ENCODE measurements around the gene IP6K3.

IP6K3 gene

DNA sequence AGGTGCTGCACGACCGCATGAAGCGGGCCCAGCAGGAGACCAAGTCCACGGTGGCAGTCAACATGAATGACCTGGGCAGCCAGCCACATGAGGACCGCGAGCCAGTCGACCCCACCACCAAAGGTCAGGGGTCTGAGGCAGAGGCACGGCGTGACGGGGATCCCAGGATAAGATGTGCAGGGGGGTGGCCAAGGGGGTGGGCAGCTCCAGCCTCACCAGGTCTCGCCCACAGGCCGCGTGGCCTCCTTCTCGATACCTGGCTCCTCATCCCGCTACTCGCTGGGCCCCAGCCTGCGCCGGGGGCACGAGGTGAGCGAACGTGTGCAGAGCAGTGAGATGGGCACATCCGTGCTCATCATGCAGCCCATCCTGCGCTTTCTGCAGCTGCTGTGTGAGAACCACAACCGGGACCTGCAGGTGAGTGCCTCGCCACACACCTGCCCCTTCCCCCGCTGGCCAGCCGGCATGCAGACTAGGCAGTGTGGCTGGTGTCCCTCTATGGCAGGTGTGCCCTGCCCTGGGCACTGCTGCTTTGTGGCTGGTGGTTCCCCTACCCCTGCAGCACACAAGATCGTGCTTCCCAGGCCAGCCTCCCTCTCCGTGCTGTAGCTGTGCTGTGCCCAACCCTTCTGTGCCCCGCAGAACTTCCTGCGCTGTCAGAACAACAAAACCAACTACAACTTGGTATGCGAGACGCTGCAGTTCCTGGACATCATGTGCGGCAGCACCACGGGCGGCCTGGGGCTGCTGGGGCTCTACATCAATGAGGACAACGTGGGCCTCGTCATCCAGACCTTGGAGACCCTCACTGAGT lies 61.1 kb downstream of the IP6K3 start:
- peak in 2 of 10 donors; percentile 77 to 80 for DNase-seq
- intact Hi-C loops (cut with DNase I) = no loop called here

GRCh38 chr6:33684983-33685382 lies 61.7 kb downstream of the IP6K3 start:
- intact Hi-C loops (cut with DNase I) = no loop called here
- peak in 1 of 10 donors; percentile 57 for DNase-seq

- peak in 2 of 10 donors; percentile 80 to 83 for DNase-seq
- intact Hi-C loops (cut with DNase I) = no loop called here
Observed at GRCh38 chr6:33684428-33684896, 62.2 kb downstream of the IP6K3 start.

GRCh38 chr6:33683576-33684427 lies 62.9 kb downstream of the IP6K3 start:
- intact Hi-C loops (cut with DNase I) = no loop called here
- DNase-seq = peak in 1 of 10 donors; percentile 69

- intact Hi-C loops (cut with DNase I) = no loop called here
- peak; percentile 47 to 97 (median 74) for DNase-seq
Observed at GRCh38 chr6:33683051-33683571, 63.6 kb downstream of the IP6K3 start.

DNA sequence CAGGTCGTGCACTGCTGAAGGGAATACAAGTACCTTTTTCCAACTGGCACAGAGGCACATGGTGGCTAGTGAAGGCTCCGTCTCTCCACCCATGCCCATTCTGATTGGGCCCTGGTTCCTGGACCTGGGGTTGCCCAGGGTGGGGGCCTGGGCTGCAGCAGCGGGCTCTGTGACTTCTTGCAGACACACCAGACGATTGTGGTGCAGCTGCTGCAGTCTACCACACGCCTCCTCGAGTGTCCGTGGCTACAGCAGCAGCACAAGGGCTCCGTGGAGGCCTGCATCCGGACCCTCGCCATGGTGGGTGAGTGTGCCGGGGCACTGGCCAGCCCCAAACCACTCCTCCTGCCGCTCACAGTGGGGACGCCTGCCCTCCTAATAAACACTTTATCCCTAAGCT lies 64.4 kb downstream of the IP6K3 start:
- no peak for DNase-seq
- intact Hi-C loops (cut with DNase I) = no loop called here

- intact Hi-C loops (cut with DNase I) = no loop called here
- DNase-seq = no peak
Observed at GRCh38 chr6:33679761-33680160, 66.9 kb downstream of the IP6K3 start.

DNA sequence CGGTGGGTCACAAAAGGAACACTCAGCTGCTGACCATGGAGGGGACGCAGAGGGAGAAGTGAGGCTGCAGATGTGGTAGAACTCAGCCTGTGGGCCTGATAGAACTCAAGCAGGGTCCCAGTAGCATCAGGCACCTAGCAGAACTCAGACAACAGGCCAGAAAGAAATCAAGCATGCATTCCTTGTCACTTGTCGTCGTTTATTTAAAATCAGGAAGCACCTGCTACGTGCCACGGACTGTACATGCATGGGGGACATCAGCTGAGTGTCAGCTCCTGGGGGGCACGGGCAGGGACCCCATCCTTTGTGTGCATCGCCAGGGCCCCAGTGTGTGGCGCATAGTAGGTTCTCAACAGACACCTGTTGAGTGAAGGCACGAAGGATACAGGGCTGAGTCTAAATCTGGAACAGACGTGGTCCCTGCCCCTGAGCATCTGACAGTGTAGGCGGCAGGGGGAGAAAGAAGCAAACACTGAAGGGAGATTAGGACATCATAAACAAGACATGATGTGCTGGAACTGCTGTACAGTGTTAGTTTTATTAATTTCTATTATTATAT lies 67.7 kb downstream of the IP6K3 start:
- intact Hi-C loops (cut with DNase I) = no loop called here
- no peak for DNase-seq

- intact Hi-C loops (cut with DNase I) = no loop called here
- DNase-seq = no peak
Observed at GRCh38 chr6:33678233-33678931, 68.3 kb downstream of the IP6K3 start.

DNA sequence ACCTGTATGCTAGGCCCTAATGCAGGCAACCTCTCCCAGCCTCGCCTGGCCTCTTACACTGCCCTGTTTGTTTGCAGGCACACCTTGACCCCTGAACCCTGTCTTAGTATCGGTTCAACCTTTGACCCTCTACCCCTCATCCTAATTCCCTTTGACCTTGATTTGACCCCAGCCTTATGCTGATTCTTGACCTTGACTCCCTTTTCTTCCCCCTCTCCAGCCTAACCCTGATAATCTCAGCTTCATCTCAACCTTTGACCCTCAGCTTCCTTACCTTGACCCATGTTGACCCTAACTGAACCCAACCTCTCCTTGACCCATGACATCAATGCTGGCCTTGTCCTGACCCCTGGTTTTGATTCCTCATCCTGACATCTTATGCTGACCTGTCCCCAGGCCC lies 69.0 kb downstream of the IP6K3 start:
- intact Hi-C loops (cut with DNase I) = no loop called here
- DNase-seq = no peak

DNA sequence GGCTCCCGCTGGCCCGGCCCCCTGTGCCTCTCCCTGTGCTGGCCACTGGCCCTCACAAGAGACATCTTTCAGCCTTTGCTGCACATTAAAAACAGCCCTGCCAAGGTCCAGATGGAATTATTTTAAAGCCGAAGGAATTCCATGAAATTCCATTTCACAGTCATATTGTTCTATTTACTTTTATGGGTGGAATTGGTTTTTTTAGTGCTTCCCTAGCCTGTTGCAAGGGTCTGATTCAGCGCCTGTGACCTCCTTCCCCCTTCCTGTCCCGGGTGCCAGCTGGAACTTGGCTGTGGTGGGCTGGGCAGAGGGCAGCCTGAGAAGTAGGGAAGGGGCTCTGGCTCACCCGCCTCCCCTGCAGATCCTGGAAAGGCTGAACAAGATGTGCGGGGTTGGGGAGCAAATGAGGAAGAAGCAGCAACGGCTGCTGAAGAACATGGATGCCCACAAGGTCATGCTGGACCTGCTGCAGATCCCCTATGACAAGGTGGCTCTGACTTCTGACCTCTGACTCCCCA lies 69.5 kb downstream of the IP6K3 start:
- intact Hi-C loops (cut with DNase I) = no loop called here

GRCh38 chr6:33676416-33677142 lies 70.1 kb downstream of the IP6K3 start:
- no peak for DNase-seq
- intact Hi-C loops (cut with DNase I) = no loop called here

More for the DNA sequence above, 69.5 kb downstream of the IP6K3 start:
- no peak for DNase-seq

DNA sequence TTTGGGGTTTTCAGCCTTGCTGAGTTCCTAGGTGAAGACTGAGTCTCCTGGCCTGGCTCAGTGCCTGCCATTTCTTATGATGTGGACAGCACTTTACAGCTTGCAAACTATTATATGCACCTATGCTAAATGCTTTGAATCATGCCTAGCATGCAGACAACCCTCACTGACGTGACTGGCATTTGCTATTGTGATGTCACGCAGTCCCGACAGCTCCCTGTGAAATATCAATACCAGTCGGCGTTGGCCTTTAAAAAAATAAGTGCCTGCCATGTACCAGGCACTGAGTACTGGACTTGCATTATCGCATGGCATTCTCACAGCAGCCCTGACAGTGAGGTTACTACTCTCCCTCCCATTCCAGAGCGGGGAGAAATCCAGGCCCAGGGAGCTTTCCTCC lies 70.7 kb downstream of the IP6K3 start:
- no peak for DNase-seq
- intact Hi-C loops (cut with DNase I) = no loop called here

DNA sequence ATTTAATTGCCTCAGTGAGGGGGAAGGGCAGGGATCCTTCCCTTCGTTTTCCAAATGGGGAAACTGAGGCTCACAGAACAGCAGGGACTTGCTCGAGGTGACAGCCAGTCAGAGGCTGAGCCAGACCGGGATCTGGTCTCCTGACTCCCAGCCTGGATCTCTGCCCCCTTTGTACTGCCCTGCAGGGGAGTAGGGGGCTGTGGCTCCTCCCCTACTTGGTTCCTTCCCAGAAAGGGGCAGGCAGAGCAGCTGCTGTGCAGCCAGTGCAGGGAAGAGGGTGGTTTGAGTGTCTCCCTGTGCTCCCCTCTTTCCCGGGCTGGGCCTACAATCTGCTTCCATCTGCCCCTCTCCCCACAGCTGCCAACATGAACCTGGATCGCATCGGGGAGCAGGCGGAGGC lies 72.9 kb downstream of the IP6K3 start:
- intact Hi-C loops (cut with DNase I) = no loop called here
- DNase-seq = no peak

DNA sequence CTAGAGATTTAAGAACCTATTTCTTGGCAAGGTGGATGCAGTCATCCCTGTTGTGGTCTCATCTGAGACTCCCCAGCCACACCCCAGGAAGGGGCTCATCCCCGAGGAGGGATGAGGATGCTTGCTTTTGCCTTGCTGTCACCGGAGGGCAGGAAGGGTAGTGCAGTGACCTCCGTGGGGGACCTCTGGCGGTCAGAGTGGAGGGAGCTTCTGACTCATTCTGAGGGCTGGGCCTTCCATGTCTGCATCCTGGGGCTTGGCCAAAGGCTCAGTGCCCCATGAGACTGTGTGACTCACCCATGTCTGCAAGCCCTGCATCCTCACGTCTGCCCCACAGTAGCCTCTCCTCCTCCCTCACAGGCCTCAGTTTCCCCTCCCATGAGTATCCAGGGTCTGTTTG lies 73.9 kb downstream of the IP6K3 start:
- intact Hi-C loops (cut with DNase I) = no loop called here
- no peak for DNase-seq

- DNase-seq = no peak
- intact Hi-C loops (cut with DNase I) = no loop called here
Observed at GRCh38 chr6:33671744-33672072, 75.0 kb downstream of the IP6K3 start.

Data from posterior cingulate gyrus (tissue), 11 donors.